Measurements from ENCODE around the gene ANKRD27. TPM values are rescaled to one million over a fixed set of nuclear protein-coding genes. Genes with fewer than 3 reads are reported as not detected.
A peak's percentile ranks its signal among the peaks of the same experiment; 100 is the strongest.
"Not testable (repeated sequence)": the region's sequence is repeated elsewhere in the genome, so short reads cannot be mapped to it uniquely, and the experiment has no call there.

ANKRD27 gene
- total RNA-seq, 6 donors from 2014 or later: 31.3 to 46.1 (median 35.3) TPM

- no peak for TF ChIP-seq POLR2A (IDR thresholded peaks at IDR 0.05)
- TF ChIP-seq, protein P1, sequence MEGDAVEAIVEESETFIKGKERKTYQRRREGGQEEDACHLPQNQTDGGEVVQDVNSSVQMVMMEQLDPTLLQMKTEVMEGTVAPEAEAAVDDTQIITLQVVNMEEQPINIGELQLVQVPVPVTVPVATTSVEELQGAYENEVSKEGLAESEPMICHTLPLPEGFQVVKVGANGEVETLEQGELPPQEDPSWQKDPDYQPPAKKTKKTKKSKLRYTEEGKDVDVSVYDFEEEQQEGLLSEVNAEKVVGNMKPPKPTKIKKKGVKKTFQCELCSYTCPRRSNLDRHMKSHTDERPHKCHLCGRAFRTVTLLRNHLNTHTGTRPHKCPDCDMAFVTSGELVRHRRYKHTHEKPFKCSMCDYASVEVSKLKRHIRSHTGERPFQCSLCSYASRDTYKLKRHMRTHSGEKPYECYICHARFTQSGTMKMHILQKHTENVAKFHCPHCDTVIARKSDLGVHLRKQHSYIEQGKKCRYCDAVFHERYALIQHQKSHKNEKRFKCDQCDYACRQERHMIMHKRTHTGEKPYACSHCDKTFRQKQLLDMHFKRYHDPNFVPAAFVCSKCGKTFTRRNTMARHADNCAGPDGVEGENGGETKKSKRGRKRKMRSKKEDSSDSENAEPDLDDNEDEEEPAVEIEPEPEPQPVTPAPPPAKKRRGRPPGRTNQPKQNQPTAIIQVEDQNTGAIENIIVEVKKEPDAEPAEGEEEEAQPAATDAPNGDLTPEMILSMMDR (IDR thresholded peaks at IDR 0.05): no peak
- Histone ChIP-seq H3K36me3 (peaks cover 5 to 58% (median 40%) of the 10 kb centered on the region in 4 donors), H3K27ac (peak overlapping the region in 1 of 4 donors; percentile 11), H3K9me3 (no peaks in the 10 kb centered on the region), H3K4me3 (no peak overlapping the region), H3K27me3 (no peaks in the 10 kb centered on the region), H3K4me1 (peaks cover 3 to 23% (median 15%) of the 10 kb centered on the region in 4 donors)
- 70 to 88% methylated on average over 10 to 15 of the region's 15 CpGs for WGBS, 2 donors
- no peak for ATAC-seq (ENCODE audit: low FRiP score in 2 of 2)
- DNase-seq: no peak
Observed at GRCh38 chr19:32653599-32653915, 21.4 kb downstream of the ANKRD27 start.

GRCh38 chr19:32652894-32653598 lies 21.9 kb downstream of the ANKRD27 start:
- Histone ChIP-seq H3K4me1 (peaks cover 3 to 23% (median 15%) of the 10 kb centered on the region in 4 donors), H3K4me3 (no peak overlapping the region), H3K9me3 (no peaks in the 10 kb centered on the region), H3K27me3 (no peaks in the 10 kb centered on the region), H3K27ac (peak overlapping the region in 1 of 4 donors; percentile 11), H3K36me3 (peaks cover 5 to 58% (median 37%) of the 10 kb centered on the region in 4 donors)
- ATAC-seq (ENCODE audit: low FRiP score in 2 of 2): no peak
- DNase-seq: peak in 1 of 2 donors; percentile 56
- TF ChIP-seq EP300 (IDR thresholded peaks at IDR 0.05) (no peak), POLR2AphosphoS5 (IDR thresholded peaks at IDR 0.05) (no peak), POLR2A (IDR thresholded peaks at IDR 0.05) (no peak)
- TF ChIP-seq, protein P1 (IDR thresholded peaks at IDR 0.05): no peak
- 49% methylated on average over 9 to 12 of the region's 12 CpGs for WGBS, 2 donors

GRCh38 chr19:32652331-32652730 lies 22.6 kb downstream of the ANKRD27 start:
- H3K36me3 ChIP-seq: peaks cover 7 to 59% (median 40%) of the 10 kb centered on the region in 4 donors
- not testable (repeated sequence) for ATAC-seq (ENCODE audit: low FRiP score in 2 of 2); H3K4me3 ChIP-seq; H3K27me3 ChIP-seq; DNase-seq; H3K9me3 ChIP-seq; H3K27ac ChIP-seq
- peaks cover 3 to 23% (median 15%) of the 10 kb centered on the region in 4 donors for H3K4me1 ChIP-seq
- WGBS, 2 donors: 93 to 97% methylated on average over 13 of the region's 13 CpGs

GRCh38 chr19:32651729-32652140 lies 23.2 kb downstream of the ANKRD27 start:
- Histone ChIP-seq H3K27ac (no peak overlapping the region), H3K27me3 (no peaks in the 10 kb centered on the region), H3K4me1 (peaks cover 3 to 23% (median 15%) of the 10 kb centered on the region in 4 donors), H3K9me3 (no peaks in the 10 kb centered on the region), H3K36me3 (peaks cover 9 to 60% (median 44%) of the 10 kb centered on the region in 4 donors), H3K4me3 (no peak overlapping the region)
- 55 to 83% methylated on average over 7 to 8 of the region's 8 CpGs for WGBS, 2 donors
- ATAC-seq (ENCODE audit: low FRiP score in 2 of 2) (no peak), DNase-seq (no peak)
- no peak for TF ChIP-seq POLR2A (IDR thresholded peaks at IDR 0.05)
- TF ChIP-seq, protein P1 (IDR thresholded peaks at IDR 0.05): no peak
- TF ChIP-seq POLR2AphosphoS5 (IDR thresholded peaks at IDR 0.05): no peak
- no peak for TF ChIP-seq EP300 (IDR thresholded peaks at IDR 0.05)

DNA sequence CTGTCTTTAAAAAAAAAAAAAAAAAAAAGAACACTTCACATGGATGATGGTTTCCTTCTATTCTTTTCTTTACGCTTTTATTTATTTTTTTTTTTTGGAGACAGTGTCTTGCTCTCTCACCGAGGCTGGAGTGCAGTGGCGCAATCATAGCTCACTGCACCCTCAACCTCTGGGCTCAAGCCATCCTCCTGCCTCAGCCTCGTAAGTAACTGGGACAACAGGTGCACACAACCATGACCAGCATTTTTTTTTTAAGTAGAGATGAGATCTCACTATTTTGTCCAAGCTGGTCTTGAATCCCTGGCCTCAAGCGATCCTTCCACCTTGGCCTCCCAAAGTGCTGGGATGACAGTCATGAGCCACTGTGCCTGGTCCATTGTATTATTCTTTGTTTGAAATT lies 24.3 kb downstream of the ANKRD27 start:
- no peak overlapping the region for H3K4me3 ChIP-seq
- peaks cover 9 to 60% (median 47%) of the 10 kb centered on the region in 4 donors for H3K36me3 ChIP-seq
- no peak for ATAC-seq (ENCODE audit: low FRiP score in 2 of 2)
- H3K4me1 ChIP-seq: peaks cover 3 to 23% (median 15%) of the 10 kb centered on the region in 4 donors
- WGBS, 2 donors: 71 to 84% methylated on average over 5 of the region's 5 CpGs
- H3K27ac ChIP-seq: no peak overlapping the region
- no peak for DNase-seq
- no peak for TF ChIP-seq EP300 (IDR thresholded peaks at IDR 0.05)
- TF ChIP-seq POLR2A (IDR thresholded peaks at IDR 0.05): no peak
- no peaks in the 10 kb centered on the region for H3K27me3 ChIP-seq
- H3K9me3 ChIP-seq: no peaks in the 10 kb centered on the region

DNA sequence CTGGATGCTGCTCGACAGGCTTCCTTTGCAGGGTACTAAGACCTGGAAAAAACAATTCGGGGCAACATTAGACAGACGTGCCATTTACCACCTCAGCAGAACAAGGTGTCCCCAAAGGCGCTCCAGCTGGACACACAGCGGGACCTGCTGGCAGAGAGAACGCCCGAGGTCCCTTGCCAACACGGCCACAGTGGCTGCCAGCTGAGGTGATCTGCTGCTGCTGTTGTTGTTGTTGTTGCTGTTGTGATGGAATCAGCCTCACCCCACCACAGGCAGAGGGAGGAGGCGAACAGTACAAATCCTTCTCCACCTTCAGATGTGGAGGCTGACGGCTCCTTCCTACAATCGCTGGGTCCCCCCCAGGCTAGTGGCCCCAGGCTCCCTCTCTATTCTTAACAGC lies 25.2 kb downstream of the ANKRD27 start:
- ATAC-seq (ENCODE audit: low FRiP score in 2 of 2) (no peak), DNase-seq (no peak)
- 96 to 97% methylated on average over 11 of the region's 11 CpGs for WGBS, 2 donors
- TF ChIP-seq EP300 (IDR thresholded peaks at IDR 0.05) (no peak), POLR2AphosphoS5 (IDR thresholded peaks at IDR 0.05) (no peak), POLR2A (IDR thresholded peaks at IDR 0.05) (no peak)
- TF ChIP-seq, protein P1 (IDR thresholded peaks at IDR 0.05): no peak
- peaks cover 3 to 23% (median 15%) of the 10 kb centered on the region in 4 donors for H3K4me1 ChIP-seq
- no peak overlapping the region for H3K4me3 ChIP-seq
- H3K27me3 ChIP-seq: no peaks in the 10 kb centered on the region
- H3K36me3 ChIP-seq: peaks cover 9 to 56% (median 38%) of the 10 kb centered on the region in 4 donors
- no peak overlapping the region for H3K27ac ChIP-seq
- H3K9me3 ChIP-seq: no peaks in the 10 kb centered on the region
